Breast epithelium (tissue), 4 donors: Measurements from ENCODE around the gene TRPV3. TPM values are rescaled to one million over a fixed set of nuclear protein-coding genes. Genes with fewer than 3 reads are reported as not detected.

Source experiments
- DNase-seq, 2 donors: peaks; one replicate each; pipeline ENCODE4 v3.0.0-alpha.2; 2019; ENCODE audit warnings: low spot score in 2 of 2
- H3K27ac ChIP-seq, 2 donors: fragments of 200-600 bp; sonication (generic) in 1 of 2; one replicate each; pipeline ENCODE4 v1.5.1; 2016 to 2019; ENCODE audit warnings: mild to moderate bottlenecking in 1 of 2
- H3K27me3 ChIP-seq, 2 donors: fragments of 200-600 bp; sonication (generic) in 1 of 2; one replicate each; pipeline versions ENCODE4 v1.5.1 to v1.6.0; 2017 to 2019; ENCODE audit warnings: control low read depth in 1 of 2, mild to moderate bottlenecking in 1 of 2
- H3K36me3 ChIP-seq: fragments of 200-600 bp; one replicate; pipeline ENCODE4 v1.5.1; 2019
- H3K4me1 ChIP-seq, 2 donors: fragments of 200-600 bp; sonication (generic); one replicate each; pipeline ENCODE4 v1.5.1; 2016 to 2019; ENCODE audit warnings: control low read depth in 1 of 2
- H3K4me3 ChIP-seq, 3 donors: fragments of 200-600 bp; sonication (generic); 1 replicate in 2 of 3; 2 replicates in 1 of 3; pipeline ENCODE4 v1.5.1; 2016 to 2019; ENCODE audit warnings: mild to moderate bottlenecking in 3 of 3, moderate library complexity in 2 of 3
- H3K9me3 ChIP-seq, 2 donors: fragments of 200-600 bp; sonication (generic) in 1 of 2; one replicate each; pipeline ENCODE4 v1.5.1; 2016 to 2019; ENCODE audit warnings: control low read depth in 1 of 2
- POLR2A ChIP-seq: fragments of 450-650 bp; IDR thresholded peaks from one replicate; pipeline ENCODE4 v1.6.1; 2016; ENCODE audit warnings: antibody characterized with exemption, mild to moderate bottlenecking, moderate library complexity
- POLR2AphosphoS5 ChIP-seq, 3 donors: sonication (generic); formaldehyde crosslinking; IDR thresholded peaks; one replicate each; pipeline ENCODE4 v1.6.1; 2017; ENCODE audit warnings: antibody characterized with exemption in 3 of 3
- intact Hi-C: fragments of 100-400 bp; cut with DNase I; formaldehyde crosslinking; loops from one replicate; pipeline ENCODE4 v1.15.1; 2023; ENCODE audit warnings: low total_unique reads
- total RNA-seq, 3 donors: library from RNA; depleted of rRNA; stranded (reverse); fragments of >200 nt; gene quantifications; one replicate each; pipeline ENCODE4 v1.1.0, GENCODE V29; 2016
- TF ChIP-seq, protein P1 (sequence below), 3 donors: fragments of 450-650 bp; IDR thresholded peaks; one replicate each; pipeline ENCODE4 v1.5.1; 2016 to 2017; ENCODE audit warnings: antibody characterized with exemption in 3 of 3, mild to moderate bottlenecking in 3 of 3, moderate library complexity in 3 of 3

TRPV3 gene
- total RNA-seq, 3 donors from 2014 or later: 0.98 to 1.1 (median 1.0) TPM

DNA sequence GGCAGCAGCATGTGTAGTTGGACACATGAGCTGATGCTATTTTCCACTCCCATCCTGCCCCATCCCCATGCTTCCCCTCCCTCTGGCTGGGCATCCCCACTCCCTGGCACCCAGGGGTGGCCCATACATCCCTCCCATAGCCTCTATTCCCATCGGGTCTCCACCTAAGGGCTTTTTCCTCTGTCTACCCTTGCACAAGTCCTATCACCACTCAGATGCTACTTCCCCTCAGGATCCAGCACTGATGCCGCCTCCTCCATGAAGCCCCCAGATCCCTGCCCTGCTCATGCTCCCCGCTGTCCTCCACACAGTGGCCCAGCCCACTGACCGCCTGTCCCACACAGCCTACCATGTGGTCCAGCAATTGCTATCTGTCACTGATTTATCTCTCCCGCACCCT, 35.8 kb upstream of the TRPV3 start:
- Histone ChIP-seq H3K36me3 (no peaks in the 10 kb centered on the region), H3K4me3 (no peak overlapping the region), H3K4me1 (no peaks in the 10 kb centered on the region), H3K27me3 (no peaks in the 10 kb centered on the region), H3K27ac (no peak overlapping the region), H3K9me3 (no peaks in the 10 kb centered on the region)
- TF ChIP-seq, protein P1, sequence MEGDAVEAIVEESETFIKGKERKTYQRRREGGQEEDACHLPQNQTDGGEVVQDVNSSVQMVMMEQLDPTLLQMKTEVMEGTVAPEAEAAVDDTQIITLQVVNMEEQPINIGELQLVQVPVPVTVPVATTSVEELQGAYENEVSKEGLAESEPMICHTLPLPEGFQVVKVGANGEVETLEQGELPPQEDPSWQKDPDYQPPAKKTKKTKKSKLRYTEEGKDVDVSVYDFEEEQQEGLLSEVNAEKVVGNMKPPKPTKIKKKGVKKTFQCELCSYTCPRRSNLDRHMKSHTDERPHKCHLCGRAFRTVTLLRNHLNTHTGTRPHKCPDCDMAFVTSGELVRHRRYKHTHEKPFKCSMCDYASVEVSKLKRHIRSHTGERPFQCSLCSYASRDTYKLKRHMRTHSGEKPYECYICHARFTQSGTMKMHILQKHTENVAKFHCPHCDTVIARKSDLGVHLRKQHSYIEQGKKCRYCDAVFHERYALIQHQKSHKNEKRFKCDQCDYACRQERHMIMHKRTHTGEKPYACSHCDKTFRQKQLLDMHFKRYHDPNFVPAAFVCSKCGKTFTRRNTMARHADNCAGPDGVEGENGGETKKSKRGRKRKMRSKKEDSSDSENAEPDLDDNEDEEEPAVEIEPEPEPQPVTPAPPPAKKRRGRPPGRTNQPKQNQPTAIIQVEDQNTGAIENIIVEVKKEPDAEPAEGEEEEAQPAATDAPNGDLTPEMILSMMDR (IDR thresholded peaks at IDR 0.05): no peak
- TF ChIP-seq POLR2AphosphoS5 (IDR thresholded peaks at IDR 0.05) (no peak), POLR2A (no peak)
- intact Hi-C loops: no loop called here
- no peak for DNase-seq

DNA sequence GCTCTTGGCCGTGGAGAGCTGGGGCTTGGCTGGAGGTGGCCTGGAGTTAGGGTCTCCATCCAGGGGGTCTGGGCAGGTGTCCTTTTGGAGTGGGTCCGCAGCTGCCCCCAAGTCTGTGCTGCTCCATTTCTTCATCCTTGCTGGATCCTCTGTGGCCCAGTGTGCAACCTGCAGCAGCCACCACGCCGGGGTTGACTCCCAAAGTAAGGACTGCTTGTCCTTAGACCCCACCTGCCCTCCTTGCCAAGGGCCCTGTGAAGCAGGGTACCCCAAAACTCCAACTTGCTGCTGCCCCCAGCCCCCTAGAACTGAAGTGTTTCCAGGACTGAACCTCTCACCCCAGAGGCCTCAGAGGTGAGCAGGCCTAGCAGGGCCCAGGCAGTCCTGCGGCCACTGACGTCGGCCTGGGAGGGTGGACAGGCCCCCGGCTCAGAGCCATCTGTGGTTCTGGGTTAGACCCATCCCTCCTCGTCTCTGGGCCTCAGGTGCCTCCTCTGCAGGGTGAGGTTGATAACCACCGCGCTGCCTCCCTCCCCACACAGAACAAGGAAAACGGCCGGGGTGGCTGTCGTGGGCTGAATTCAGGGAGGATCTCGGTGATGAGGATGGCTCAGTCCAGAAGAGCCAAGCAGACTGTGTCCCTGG, 34.7 kb upstream of the TRPV3 start:
- no peak for DNase-seq
- no peak for TF ChIP-seq POLR2AphosphoS5 (IDR thresholded peaks at IDR 0.05)
- TF ChIP-seq, protein P1 (IDR thresholded peaks at IDR 0.05): no peak
- TF ChIP-seq POLR2A: no peak
- Histone ChIP-seq H3K4me3 (no peak overlapping the region), H3K9me3 (no peaks in the 10 kb centered on the region), H3K27me3 (no peaks in the 10 kb centered on the region), H3K36me3 (no peaks in the 10 kb centered on the region), H3K27ac (no peak overlapping the region), H3K4me1 (no peaks in the 10 kb centered on the region)
- intact Hi-C loops: no loop called here

DNA sequence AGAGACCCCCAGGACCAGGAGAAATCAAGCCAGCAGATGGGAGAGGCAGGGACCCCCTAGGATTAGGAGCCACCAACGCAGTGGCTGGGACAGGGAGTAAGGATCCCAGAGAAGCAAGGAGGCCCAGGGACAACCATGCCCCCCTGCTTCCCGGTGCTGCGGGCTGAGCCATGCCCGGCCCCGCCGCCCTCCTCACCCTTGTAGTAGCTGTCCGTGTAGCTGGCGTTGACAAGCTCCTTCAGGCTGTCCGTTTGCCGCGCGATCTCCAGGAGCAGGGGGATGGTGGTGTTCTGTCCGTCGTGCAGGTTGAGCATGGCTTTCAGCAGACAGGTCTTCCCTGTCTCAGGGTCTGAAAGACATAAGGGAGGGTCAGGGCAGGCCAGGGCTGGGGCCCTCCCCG, 33.2 kb upstream of the TRPV3 start:
- no peaks in the 10 kb centered on the region for H3K36me3 ChIP-seq
- H3K9me3 ChIP-seq: no peaks in the 10 kb centered on the region
- no peak overlapping the region for H3K27ac ChIP-seq
- H3K4me3 ChIP-seq: no peak overlapping the region
- DNase-seq: no peak
- H3K4me1 ChIP-seq: no peaks in the 10 kb centered on the region
- no peak for TF ChIP-seq POLR2A
- no peak for TF ChIP-seq POLR2AphosphoS5 (IDR thresholded peaks at IDR 0.05)
- TF ChIP-seq, protein P1 (IDR thresholded peaks at IDR 0.05): no peak
- no peaks in the 10 kb centered on the region for H3K27me3 ChIP-seq
- intact Hi-C loops: no loop called here

DNA sequence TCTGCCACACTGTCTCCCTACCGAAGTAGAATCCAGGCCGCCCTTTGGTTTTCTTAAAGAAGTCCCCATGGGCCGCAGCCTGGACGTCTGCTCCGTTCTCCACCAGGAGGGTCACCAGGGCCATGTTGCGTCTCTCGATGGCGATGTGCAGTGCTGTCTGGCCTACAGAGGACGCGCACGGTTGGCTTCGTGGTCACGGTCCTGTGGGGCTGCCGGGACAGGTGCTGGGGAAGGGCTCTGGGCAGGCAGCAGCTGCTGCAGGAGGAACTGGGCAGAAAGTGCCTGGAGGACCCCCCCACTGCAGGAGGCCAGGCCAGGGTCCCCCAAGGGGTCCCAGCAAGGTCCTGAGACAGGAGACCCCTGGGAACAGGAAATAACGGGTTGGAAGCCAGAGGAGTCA, 32.6 kb upstream of the TRPV3 start:
- intact Hi-C loops: no loop called here
- H3K36me3 ChIP-seq: no peaks in the 10 kb centered on the region

DNA sequence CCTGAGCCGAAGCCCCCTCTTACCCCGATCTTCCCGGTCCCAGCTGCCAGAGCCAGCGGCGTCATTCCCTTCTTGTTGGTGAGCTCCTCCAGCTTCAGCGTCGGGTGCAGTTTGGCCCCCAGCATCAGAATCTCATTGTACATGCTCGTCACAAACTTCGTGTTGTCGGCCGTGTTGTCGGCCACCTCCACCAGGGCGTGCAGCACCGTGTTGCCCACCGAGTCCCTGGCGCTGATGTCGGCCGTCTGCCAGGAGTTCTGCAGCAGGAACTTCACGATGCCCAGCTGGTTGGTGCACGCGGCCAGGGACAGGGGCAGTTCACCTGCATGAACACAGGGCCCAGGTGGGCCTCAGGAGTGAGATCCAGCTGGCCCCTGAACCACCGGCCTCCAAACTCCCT, 32.2 kb upstream of the TRPV3 start:
- Histone ChIP-seq H3K27me3 (no peaks in the 10 kb centered on the region), H3K4me3 (no peak overlapping the region), H3K9me3 (no peaks in the 10 kb centered on the region), H3K36me3 (no peaks in the 10 kb centered on the region), H3K27ac (no peak overlapping the region), H3K4me1 (no peaks in the 10 kb centered on the region)
- intact Hi-C loops: no loop called here
- DNase-seq: no peak
- no peak for TF ChIP-seq POLR2A
- TF ChIP-seq, protein P1 (IDR thresholded peaks at IDR 0.05): no peak
- TF ChIP-seq POLR2AphosphoS5 (IDR thresholded peaks at IDR 0.05): no peak

More for the DNA sequence above, 32.6 kb upstream of the TRPV3 start:
- no peaks in the 10 kb centered on the region for H3K27me3 ChIP-seq
- no peaks in the 10 kb centered on the region for H3K9me3 ChIP-seq
- no peaks in the 10 kb centered on the region for H3K4me1 ChIP-seq
- no peak for DNase-seq
- H3K4me3 ChIP-seq: no peak overlapping the region
- no peak overlapping the region for H3K27ac ChIP-seq
- TF ChIP-seq POLR2AphosphoS5 (IDR thresholded peaks at IDR 0.05) (no peak), POLR2A (no peak)
- TF ChIP-seq, protein P1 (IDR thresholded peaks at IDR 0.05): no peak
